ENCODE results near the gene KLK6.
A peak's percentile ranks its signal among the peaks of the same experiment; 100 is the strongest.

The KLK6 gene

DNA sequence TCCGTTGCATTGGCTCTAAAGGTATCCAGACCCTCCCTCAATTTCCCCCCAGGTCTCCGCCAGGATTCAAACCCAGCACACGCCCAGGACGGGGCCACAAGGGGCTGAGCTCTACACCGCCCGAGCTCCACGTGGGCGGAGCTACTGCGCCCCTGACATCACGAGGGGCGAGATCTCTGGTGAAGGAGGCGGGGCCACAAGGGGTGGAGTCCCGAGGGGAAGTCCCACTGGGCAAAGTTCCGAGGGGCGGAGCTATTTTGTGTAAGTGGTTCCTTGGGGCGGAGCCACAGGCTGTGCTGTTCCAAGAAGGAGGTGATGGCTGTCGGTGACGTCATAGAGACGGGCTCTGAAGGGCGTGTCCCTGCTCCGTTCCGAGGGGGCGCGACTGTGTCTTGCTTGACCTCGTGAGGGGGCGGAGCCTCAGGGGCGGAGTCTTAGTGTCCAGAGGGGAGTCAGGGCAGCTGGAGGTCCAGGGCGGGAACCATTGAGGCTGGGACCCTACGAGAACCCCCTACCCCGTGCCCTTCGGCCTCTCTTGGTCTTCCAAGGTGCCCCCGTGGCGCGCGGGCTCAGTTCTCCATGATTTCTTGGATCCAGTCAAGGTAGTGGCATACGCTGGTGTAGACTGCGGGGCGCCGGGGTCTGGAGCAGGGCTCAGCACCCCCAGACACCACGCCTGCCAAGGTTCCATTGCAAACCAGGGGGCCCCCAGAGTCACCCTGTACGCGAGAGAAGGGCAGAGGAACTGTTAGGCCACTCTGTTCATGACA is 33.3 kb upstream of the KLK6 start:
- Histone ChIP-seq H3K4ac (ENCODE audit: low read depth, low read length) (no peak overlapping the region), H2BK5ac (ENCODE audit: low read depth, low read length, poor library complexity) (no peak overlapping the region), H2AFZ (ENCODE audit: insufficient read depth, low read length, poor library complexity) (no peak overlapping the region), H4K91ac (ENCODE audit: low read depth, low read length) (no peak overlapping the region), H3K4me2 (ENCODE audit: low read length) (peak overlapping the region; percentile 13), H3K4me1 (ENCODE audit: control insufficient read depth in 1 of 2, insufficient read depth in 2 of 2, low read length in 2 of 2) (peaks cover 12 to 13% of the 10 kb centered on the region in 2 experiments), H3K9me3 (ENCODE audit: insufficient read depth, low read depth, low read length) (no peaks in the 10 kb centered on the region), H3K27ac (ENCODE audit: low read depth, low read length) (no peak overlapping the region), H2BK120ac (ENCODE audit: insufficient read depth, low read length, poor library complexity) (no peak overlapping the region), H3K23ac (ENCODE audit: low read length) (no peak overlapping the region), H2AK5ac (ENCODE audit: low read length) (peak overlapping the region; percentile 32), H3K14ac (ENCODE audit: low read length) (no peak overlapping the region), H3K18ac (ENCODE audit: low read length) (no peak overlapping the region), H3K36me3 (ENCODE audit: control insufficient read depth in 1 of 2, insufficient read depth in 2 of 2, low read length in 2 of 2) (no peaks in the 10 kb centered on the region), H3K9ac (ENCODE audit: low read length) (no peak overlapping the region), H3K79me1 (ENCODE audit: low read length) (no peaks in the 10 kb centered on the region), H3K4me3 (ENCODE audit: low read depth, low read length) (no peak overlapping the region), H4K12ac (ENCODE audit: low read depth, low read length) (no peak overlapping the region), H2BK12ac (ENCODE audit: low read length) (no peak overlapping the region), H4K8ac (ENCODE audit: low read depth, low read length) (no peak overlapping the region), H3K27me3 (ENCODE audit: insufficient read depth, low read length) (no peaks in the 10 kb centered on the region), H3K79me2 (ENCODE audit: control insufficient read depth, insufficient read depth, low read length, poor library complexity) (no peaks in the 10 kb centered on the region)
- DNase-seq, result no peak
- WGBS (ENCODE audit: extremely low coverage, insufficient coverage, insufficient read length), result no CpG with 5 or more reads among the region's 42 CpGs

DNA sequence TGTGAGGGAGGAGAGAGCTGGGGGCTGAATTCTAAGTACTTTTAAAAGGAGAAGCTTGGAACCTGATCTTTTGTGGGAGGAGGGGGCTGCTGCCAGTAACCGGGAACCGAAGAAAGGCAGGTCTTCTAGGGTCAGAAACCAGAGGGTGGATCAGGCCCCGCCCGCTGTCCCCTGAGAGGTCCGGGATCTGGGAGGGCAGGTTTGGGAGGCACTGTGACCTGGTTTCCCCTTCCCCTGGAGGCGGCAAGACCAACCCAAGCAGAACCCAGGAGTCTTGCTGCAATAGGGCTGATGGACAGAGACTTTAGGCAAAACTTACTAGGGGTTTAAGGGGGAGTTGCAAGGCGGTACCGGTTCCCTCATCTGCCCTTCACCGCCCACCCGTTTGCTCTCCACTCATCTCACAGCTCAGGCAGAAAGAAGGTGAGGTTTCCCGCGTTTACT is 32.7 kb upstream of the KLK6 start:
- Histone ChIP-seq H2BK120ac (ENCODE audit: insufficient read depth, low read length, poor library complexity) (no peak overlapping the region), H3K9me3 (ENCODE audit: insufficient read depth, low read depth, low read length) (no peaks in the 10 kb centered on the region), H3K4me1 (ENCODE audit: control insufficient read depth in 1 of 2, insufficient read depth in 2 of 2, low read length in 2 of 2) (peaks cover 12 to 13% of the 10 kb centered on the region in 2 experiments), H2BK5ac (ENCODE audit: low read depth, low read length, poor library complexity) (no peak overlapping the region), H3K79me2 (ENCODE audit: control insufficient read depth, insufficient read depth, low read length, poor library complexity) (no peaks in the 10 kb centered on the region), H3K4ac (ENCODE audit: low read depth, low read length) (no peak overlapping the region), H2AFZ (ENCODE audit: insufficient read depth, low read length, poor library complexity) (no peak overlapping the region), H3K27me3 (ENCODE audit: insufficient read depth, low read length) (no peaks in the 10 kb centered on the region), H3K36me3 (ENCODE audit: control insufficient read depth in 1 of 2, insufficient read depth in 2 of 2, low read length in 2 of 2) (no peaks in the 10 kb centered on the region), H3K9ac (ENCODE audit: low read length) (no peak overlapping the region), H3K4me3 (ENCODE audit: low read depth, low read length) (no peak overlapping the region), H3K18ac (ENCODE audit: low read length) (no peak overlapping the region), H3K79me1 (ENCODE audit: low read length) (no peaks in the 10 kb centered on the region), H3K4me2 (ENCODE audit: low read length) (peak overlapping the region; percentile 13), H4K12ac (ENCODE audit: low read depth, low read length) (no peak overlapping the region), H3K23ac (ENCODE audit: low read length) (no peak overlapping the region), H2BK12ac (ENCODE audit: low read length) (no peak overlapping the region), H3K14ac (ENCODE audit: low read length) (peak overlapping the region; percentile 4), H4K91ac (ENCODE audit: low read depth, low read length) (peak overlapping the region; percentile 4), H4K8ac (ENCODE audit: low read depth, low read length) (peak overlapping the region; percentile 13), H2AK5ac (ENCODE audit: low read length) (no peak overlapping the region), H3K27ac (ENCODE audit: low read depth, low read length) (no peak overlapping the region)
- no peak for DNase-seq
- WGBS (ENCODE audit: extremely low coverage, insufficient coverage, insufficient read length), result no CpG with 5 or more reads among the region's 12 CpGs

DNA sequence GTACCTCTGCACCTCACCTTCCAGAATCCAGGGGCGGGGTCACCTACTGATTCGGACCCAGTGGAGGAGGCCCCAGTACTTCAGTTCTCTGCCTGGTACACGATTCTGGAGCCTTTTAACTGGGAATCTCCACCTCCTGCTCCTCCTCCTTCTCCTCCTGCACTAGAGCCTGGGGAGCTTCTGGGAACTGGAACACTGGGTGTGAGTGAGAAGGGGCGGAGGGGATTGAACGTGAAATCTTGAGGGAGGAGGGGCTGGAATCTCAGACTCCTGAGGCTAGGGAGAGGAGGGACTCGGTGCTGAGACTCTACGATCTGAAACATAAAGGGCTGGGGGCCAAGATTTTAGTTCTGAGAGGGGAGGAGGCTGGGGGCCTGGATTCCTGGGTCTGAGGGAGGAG is 32.1 kb upstream of the KLK6 start, which contains the start of gene KLK8:
KLK8 (minus strand) TSS at position 90 of the 400 bp plus-strand sequence. CDS start 437 bp downstream, outside the sequence.
- Histone ChIP-seq H3K27ac (ENCODE audit: low read depth, low read length) (no peak within 1 kb of the TSS), H4K91ac (ENCODE audit: low read depth, low read length) (peak within 1 kb of the TSS; percentile 4), H3K4me3 (ENCODE audit: low read depth, low read length) (no peak within 1 kb of the TSS), H3K14ac (ENCODE audit: low read length) (peak within 1 kb of the TSS; percentile 4), H3K4me1 (ENCODE audit: control insufficient read depth in 1 of 2, insufficient read depth in 2 of 2, low read length in 2 of 2) (peaks cover 10 to 13% of the 10 kb centered on the region in 2 experiments), H3K36me3 (ENCODE audit: control insufficient read depth in 1 of 2, insufficient read depth in 2 of 2, low read length in 2 of 2) (no peaks in the 10 kb centered on the region), H2BK12ac (ENCODE audit: low read length) (peak within 1 kb of the TSS; percentile 22), H3K27me3 (ENCODE audit: insufficient read depth, low read length) (no peaks in the 10 kb centered on the region), H3K4me2 (ENCODE audit: low read length) (peak within 1 kb of the TSS; percentile 13), H2AK5ac (ENCODE audit: low read length) (no peak within 1 kb of the TSS), H4K12ac (ENCODE audit: low read depth, low read length) (no peak within 1 kb of the TSS), H2AFZ (ENCODE audit: insufficient read depth, low read length, poor library complexity) (peak within 1 kb of the TSS; percentile 18), H3K9ac (ENCODE audit: low read length) (no peak within 1 kb of the TSS), H4K8ac (ENCODE audit: low read depth, low read length) (peak within 1 kb of the TSS; percentile 13), H3K9me3 (ENCODE audit: insufficient read depth, low read depth, low read length) (no peaks in the 10 kb centered on the region), H2BK120ac (ENCODE audit: insufficient read depth, low read length, poor library complexity) (no peak within 1 kb of the TSS), H3K79me2 (ENCODE audit: control insufficient read depth, insufficient read depth, low read length, poor library complexity) (no peaks in the 10 kb centered on the region), H3K18ac (ENCODE audit: low read length) (no peak within 1 kb of the TSS), H3K79me1 (ENCODE audit: low read length) (no peaks in the 10 kb centered on the region), H3K23ac (ENCODE audit: low read length) (no peak within 1 kb of the TSS), H2BK5ac (ENCODE audit: low read depth, low read length, poor library complexity) (peak within 1 kb of the TSS; percentile 35), H3K4ac (ENCODE audit: low read depth, low read length) (no peak within 1 kb of the TSS)
- no CpG with 5 or more reads among the region's 7 CpGs for WGBS (ENCODE audit: extremely low coverage, insufficient coverage, insufficient read length)
- DNase-seq, result no peak

GRCh38 chr19:51000981-51001380 is 31.6 kb upstream of the KLK6 start:
- Histone ChIP-seq H4K8ac (ENCODE audit: low read depth, low read length) (no peak overlapping the region), H3K23ac (ENCODE audit: low read length) (no peak overlapping the region), H3K27ac (ENCODE audit: low read depth, low read length) (no peak overlapping the region), H3K18ac (ENCODE audit: low read length) (no peak overlapping the region), H3K79me2 (ENCODE audit: control insufficient read depth, insufficient read depth, low read length, poor library complexity) (no peaks in the 10 kb centered on the region), H3K4ac (ENCODE audit: low read depth, low read length) (no peak overlapping the region), H2BK5ac (ENCODE audit: low read depth, low read length, poor library complexity) (no peak overlapping the region), H3K9ac (ENCODE audit: low read length) (no peak overlapping the region), H4K91ac (ENCODE audit: low read depth, low read length) (no peak overlapping the region), H3K4me3 (ENCODE audit: low read depth, low read length) (no peak overlapping the region), H3K9me3 (ENCODE audit: insufficient read depth, low read depth, low read length) (no peaks in the 10 kb centered on the region), H2AK5ac (ENCODE audit: low read length) (no peak overlapping the region), H3K14ac (ENCODE audit: low read length) (no peak overlapping the region), H2BK120ac (ENCODE audit: insufficient read depth, low read length, poor library complexity) (no peak overlapping the region), H3K4me2 (ENCODE audit: low read length) (no peak overlapping the region), H2AFZ (ENCODE audit: insufficient read depth, low read length, poor library complexity) (no peak overlapping the region), H4K12ac (ENCODE audit: low read depth, low read length) (no peak overlapping the region), H3K36me3 (ENCODE audit: control insufficient read depth in 1 of 2, insufficient read depth in 2 of 2, low read length in 2 of 2) (no peaks in the 10 kb centered on the region), H3K27me3 (ENCODE audit: insufficient read depth, low read length) (no peaks in the 10 kb centered on the region), H3K79me1 (ENCODE audit: low read length) (no peaks in the 10 kb centered on the region), H2BK12ac (ENCODE audit: low read length) (no peak overlapping the region), H3K4me1 (ENCODE audit: control insufficient read depth in 1 of 2, insufficient read depth in 2 of 2, low read length in 2 of 2) (peaks cover 7 to 13% of the 10 kb centered on the region in 2 experiments)
- no peak for DNase-seq
- no CpG with 5 or more reads among the region's 16 CpGs for WGBS (ENCODE audit: extremely low coverage, insufficient coverage, insufficient read length)

Measured in trophoblast cell (in vitro differentiated cells and primary cell).